ENCODE results near the gene HECTD4.

The HECTD4 gene

DNA sequence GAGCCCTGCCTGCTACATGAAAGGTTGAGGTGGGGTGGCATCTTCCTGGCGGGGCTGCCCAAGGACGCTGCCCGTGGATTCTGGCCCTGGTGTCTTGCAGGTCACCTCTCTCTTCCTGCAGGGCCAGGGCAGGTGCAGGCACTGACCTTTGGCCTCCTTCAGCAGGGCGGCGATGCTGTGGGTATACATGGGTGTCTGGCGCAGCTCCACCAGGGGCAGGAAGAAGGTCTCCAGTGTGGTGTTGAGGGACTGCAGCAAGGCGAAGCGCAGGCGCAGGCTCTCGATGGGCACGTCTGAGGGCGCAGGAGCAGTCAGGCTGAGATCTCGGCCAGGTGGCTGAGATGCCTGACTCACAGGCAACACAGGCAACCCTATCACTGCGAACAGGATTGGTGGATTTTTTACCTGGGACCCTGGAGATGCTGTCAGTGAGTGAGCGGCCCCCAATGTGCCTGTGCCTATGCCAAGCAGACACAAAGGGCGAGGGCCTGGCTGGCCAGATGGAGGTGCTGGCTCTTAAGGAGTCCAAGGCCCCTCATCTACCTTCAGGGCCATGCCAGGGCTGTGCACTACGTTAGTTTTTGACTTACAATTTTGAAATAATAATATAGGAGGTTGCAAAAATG, 211.1 kb downstream of the HECTD4 start:
- no peak for DNase-seq

GRCh38 chr12:112170376-112170775, 211.9 kb downstream of the HECTD4 start:
- peak; percentile 20 for DNase-seq

DNA sequence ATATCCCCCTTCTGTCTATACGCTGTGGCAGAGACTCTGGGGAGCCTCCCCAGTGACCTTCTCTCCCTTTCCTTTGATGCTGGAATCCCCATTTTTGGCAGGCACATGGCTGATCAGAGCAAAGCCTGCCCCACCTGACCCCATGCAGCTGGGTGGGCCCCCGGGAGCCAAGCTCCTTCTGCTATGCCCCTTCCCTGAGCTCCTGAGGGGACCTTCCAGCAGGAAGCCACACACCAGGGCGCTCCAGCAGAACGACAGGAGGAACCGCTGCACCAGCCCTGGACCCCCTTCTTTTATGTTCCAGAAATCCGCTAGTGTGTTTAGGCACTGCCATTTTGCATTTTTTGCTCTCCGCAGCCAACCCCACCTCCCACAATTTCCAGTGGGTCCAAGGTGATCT, 212.3 kb downstream of the HECTD4 start:
- no peak for DNase-seq

GRCh38 chr12:112169161-112169872, 212.9 kb downstream of the HECTD4 start:
- DNase-seq = no peak

GRCh38 chr12:112168561-112168971, 213.7 kb downstream of the HECTD4 start:
- no peak for DNase-seq

DNA sequence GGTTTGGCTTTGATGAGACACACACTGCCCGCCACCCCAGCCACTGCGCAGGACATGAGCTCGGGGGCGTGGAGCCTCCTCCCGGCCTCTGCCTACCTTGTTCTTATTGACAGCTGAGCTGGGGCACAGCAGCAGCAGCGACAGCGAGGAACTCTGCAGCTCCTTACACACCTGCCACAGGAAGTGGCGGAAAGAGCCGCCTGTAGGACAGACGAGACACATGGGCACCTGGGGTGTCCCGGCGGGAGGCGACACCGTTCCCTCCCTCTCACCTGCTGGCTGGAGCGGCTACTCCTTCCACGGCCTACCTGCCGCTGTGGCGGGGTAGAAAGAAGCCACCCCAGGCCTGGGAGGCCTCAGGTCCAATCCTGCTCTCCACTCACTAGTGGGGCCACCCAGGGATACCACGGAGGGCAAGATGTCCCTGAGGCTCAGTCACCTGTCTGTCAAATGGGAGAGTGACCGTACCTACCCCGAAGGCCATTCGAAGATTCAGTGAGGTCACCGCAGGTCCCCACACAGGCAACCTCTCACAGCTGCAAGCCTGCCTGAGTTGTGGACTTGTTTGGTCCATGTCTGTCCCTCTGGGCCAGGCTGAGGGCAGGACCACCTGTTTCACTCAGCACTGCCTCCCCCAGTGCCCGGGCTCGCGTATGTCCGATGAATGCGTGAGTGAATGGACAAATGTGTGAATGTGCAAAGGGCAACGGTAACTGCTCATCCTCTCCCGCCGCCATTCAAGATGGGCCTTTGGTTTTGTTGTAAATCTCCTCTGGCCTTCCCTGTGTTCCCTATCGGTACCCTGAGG, 214.3 kb downstream of the HECTD4 start:
- no peak for DNase-seq

GRCh38 chr12:112167031-112167461, 215.2 kb downstream of the HECTD4 start:
- DNase-seq = no peak

DNA sequence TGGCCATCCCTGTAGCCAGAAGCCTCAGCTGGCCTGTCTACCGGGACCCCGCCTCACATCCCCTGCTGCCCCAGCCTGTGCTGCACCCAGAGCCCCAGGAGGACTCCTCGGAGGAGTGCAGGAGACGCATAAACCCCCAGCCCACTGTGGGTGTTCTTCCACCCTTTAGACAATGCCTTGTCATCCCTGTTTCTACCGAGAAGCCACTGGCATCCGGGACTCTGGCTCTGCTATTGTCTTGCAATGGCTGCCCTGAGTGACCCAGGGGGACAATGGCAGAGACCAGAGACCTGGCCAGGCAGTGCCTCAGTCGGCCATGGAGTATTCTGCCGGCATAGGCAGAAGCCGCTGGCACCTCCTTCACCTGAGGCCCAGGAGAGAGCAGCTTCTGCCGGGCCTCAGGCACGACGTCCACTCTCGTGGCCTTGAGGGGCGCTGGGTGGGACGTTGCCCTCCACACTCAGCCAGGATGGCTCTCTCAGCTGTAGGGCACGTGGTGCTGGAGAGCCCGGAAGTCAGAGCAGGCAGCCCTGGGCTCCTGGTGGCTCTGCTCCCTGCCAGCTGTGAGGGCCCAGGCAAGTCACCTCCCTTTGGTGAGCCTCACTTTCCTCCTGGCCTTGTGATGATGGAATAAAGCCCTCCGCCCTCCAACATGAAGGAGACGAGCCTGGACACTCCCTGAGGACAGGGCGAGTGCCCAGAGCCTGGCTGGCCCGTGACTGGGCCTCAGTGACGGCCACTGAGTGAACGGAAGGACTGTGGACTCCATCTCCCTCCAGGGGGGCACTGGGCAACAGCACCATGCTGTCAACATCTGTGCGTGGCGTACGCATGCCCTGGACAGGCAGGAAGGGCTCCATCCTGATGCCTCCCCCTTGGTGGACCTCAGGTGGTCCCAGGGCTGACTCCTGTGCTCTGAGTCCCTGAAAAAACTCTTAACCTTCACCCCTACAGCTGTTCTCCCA, 215.9 kb downstream of the HECTD4 start:
- DNase-seq = no peak

- DNase-seq = no peak
Observed at GRCh38 chr12:112165624-112166023, 216.6 kb downstream of the HECTD4 start.

GRCh38 chr12:112164011-112164660, 218.1 kb downstream of the HECTD4 start:
- DNase-seq = no peak

DNA sequence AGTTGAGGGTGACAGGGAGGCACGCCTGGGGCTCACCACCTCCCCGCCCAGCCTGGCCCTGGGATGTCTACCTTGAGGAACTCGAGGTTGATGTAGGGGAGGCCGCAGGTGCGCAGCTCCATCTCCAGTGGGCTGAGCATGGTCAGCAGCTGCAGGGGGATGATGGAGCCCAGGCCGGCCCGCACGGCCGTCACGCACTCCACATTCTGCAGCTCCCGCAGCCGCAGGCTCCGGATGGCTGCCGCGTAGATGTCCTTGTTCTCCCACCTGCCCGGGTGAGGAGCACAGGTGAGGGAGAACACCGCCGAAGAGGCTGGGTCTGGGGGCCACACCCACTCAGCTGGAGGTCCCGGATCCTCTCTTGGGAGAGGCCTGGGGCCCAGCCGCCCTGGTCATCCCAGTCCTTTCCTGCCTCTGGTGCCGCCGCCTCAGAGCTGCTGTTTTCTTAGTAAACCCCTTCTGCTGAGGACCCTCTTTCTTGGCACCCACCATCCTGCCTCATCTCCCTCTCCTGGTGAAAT, 218.7 kb downstream of the HECTD4 start:
- DNase-seq = no peak

- no peak for DNase-seq
Observed at GRCh38 chr12:112163056-112163455, 219.2 kb downstream of the HECTD4 start.

GRCh38 chr12:112162241-112162790, 219.9 kb downstream of the HECTD4 start:
- no peak for DNase-seq

GRCh38 chr12:112161711-112162110, 220.5 kb downstream of the HECTD4 start:
- no peak for DNase-seq

DNA sequence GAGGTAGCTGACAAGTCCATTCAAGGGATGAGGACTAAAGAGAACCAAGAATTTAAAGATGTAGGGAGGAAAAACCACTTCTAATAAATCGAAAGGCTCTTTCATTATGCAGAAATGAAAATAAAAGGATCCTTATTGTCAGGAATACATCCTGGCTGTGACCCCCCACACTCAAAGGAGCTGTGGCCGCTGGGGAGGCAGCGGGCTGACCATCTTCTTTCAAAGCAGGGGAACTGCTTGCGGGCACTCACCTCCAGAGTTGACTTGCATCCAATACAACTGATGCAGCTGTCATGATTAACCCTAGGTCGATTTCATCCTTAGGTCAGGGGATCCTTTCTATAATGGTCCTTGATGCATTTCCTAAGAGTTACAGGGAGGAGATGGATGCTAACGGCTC, 221.6 kb downstream of the HECTD4 start:
- no peak for DNase-seq

DNA sequence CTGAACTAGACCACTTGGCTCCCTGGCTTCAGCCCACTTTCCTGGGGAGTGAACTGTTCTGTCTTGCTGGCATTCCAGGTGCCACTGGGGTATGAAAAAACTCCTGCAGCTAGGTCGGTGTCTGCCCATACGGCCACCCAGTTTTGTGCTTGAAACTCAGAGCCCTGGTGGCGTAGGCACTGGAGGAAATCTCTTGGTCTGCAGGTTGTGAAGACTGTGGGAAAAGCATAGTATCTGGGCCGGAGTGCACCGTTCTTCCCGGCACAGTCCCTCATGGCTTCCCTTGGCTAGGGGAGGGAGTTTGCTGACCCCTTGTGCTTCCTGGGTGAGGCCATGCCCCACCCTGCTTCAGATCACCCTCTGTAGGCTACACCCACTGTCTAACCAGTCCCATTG, 223.1 kb downstream of the HECTD4 start:
- no peak for DNase-seq

GRCh38 chr12:112158461-112159145, 223.6 kb downstream of the HECTD4 start:
- peak; percentile 34 for DNase-seq

- DNase-seq = no peak
Observed at GRCh38 chr12:112153893-112154219, 228.4 kb downstream of the HECTD4 start.

DNA sequence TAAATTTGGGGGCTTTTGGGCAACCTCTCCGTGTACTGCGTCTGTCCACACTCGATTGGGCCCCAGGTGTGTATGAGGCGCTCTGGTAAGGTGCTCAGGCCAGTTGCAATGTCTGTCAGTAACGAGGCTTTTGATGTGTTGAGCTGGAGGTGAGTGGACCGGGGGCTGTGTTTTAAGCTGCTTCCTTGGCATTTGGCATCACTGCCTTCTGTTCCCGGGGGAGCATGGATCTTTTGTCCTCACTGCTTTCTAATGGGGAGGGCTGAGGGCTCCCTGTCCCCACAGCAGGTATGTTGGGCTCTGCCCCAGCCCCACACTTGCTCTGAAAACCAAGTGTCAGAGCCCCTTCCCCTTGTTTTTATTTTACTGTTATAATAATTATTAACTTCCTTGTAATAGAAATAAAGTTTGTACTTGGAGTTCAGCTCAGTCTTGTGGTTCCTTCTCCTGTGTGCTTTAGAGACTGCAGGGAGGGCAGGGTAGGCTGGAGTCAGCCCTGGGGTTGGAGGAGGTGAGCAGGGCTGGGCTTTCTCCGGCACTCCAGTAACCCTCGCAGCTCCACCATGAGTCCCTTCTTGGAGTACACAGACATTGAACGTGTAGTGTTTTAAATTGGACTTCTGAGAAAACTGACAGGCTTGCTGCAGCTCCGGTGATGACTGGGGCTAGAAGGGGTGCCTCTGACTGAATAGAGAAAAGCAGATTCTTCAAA, 228.9 kb downstream of the HECTD4 start:
- no peak for DNase-seq

DNA sequence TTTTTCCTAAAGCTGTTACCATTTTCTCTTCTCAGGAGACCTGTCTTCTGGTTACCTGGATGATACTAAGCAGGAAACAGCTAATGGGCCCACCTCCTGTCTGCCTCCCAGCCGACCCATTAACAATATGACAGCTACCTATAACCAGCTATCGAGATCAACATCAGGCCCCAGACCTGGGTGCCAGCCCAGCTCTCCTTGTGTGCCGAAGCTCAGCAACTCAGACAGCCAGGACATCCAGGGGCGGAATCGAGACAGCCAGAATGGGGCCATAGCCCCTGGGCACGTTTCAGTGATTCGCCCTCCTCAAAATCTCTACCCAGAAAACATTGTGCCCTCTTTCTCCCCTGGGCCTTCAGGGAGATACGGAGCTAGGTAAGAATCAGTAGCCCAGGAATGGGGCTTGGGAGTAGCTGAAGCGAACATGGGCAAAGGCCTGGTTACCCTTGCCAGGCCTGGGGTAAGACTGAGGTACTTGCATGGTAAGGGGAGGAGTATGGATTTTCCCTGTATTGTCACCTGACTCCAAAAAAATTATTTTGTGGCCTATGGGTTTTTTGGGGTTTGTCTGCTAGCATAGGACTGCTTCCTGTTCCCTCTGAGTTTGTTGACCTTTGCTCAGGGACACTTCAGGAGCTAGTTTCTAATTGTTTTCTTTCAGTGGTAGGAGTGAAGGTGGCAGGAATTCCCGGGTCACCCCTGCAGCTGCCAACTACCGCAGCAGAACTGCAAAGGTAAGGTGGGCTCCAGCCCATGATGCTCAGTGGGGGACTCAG, 230.3 kb downstream of the HECTD4 start:
- DNase-seq = no peak

Measured in activated CD4-positive, alpha-beta T cell treated with anti-CD3 and anti-CD28 coated beads, Interleukin-2, amount 50 U/mL, for 1 hour (primary cell).